H1 (cell line): ENCODE data around the gene HDAC3. TPM values are rescaled to one million over a fixed set of nuclear protein-coding genes. Genes with fewer than 3 reads are reported as not detected.
A peak's percentile ranks its signal among the peaks of the same experiment; 100 is the strongest.

ENCODE experiments used
- CTCF ChIA-PET: fragments of 300-600 bp; sonication (Branson Sonifier 250); formaldehyde crosslinking; loops from one replicate; lab custom pipeline; 2021; ENCODE audit not compliant: partially characterized antibody; lab: Charles Lee
- POLR2A ChIA-PET: fragments of 300-600 bp; sonication (Branson Sonifier 250); formaldehyde crosslinking; loops from one replicate; lab custom pipeline; 2021; ENCODE audit warnings: inconsistent platforms; ENCODE audit not compliant: partially characterized antibody; lab: Charles Lee
- DNase-seq, 2 experiments: peaks; one replicate each; pipeline versions ENCODE4 v3.0.0 to v3.0.0-alpha.2; 2010 to 2022; ENCODE audit warnings: low spot score in 2 of 2, low read depth in 1 of 2, mixed read lengths in 1 of 2
- FAIRE-seq: peaks from 2 replicates; lab custom pipeline; 2011; peaks lifted over from hg19 to GRCh38; lab: Jason Lieb, UNC
- H2AFZ ChIP-seq: 2 replicates; pipeline ENCODE4 v1.8.1; 2012; ENCODE audit warnings: low read length, inconsistent platforms
- H2AK5ac ChIP-seq: 2 replicates; pipeline ENCODE4 v1.6.1; 2013; ENCODE audit warnings: low read depth, low read length
- H2BK120ac ChIP-seq: replicated peaks from 2 replicates; pipeline ENCODE3; 2013; ENCODE audit warnings: low read depth, low read length, inconsistent platforms
- H2BK12ac ChIP-seq: 2 replicates; pipeline ENCODE4 v1.6.1; 2013; ENCODE audit warnings: low read depth, low read length
- H2BK15ac ChIP-seq: 2 replicates; pipeline ENCODE4 v1.6.1; 2013; ENCODE audit warnings: low read length
- H2BK20ac ChIP-seq: 2 replicates; pipeline ENCODE4 v1.6.1; 2013; ENCODE audit warnings: low read length
- H2BK5ac ChIP-seq: 2 replicates; pipeline ENCODE4 v1.6.1; 2013; ENCODE audit warnings: low read depth, low read length
- H3K14ac ChIP-seq: 2 replicates; pipeline ENCODE4 v1.6.1; 2013; ENCODE audit warnings: inconsistent platforms; ENCODE audit not compliant: insufficient read length
- H3K18ac ChIP-seq: 2 replicates; pipeline ENCODE4 v1.6.1; 2013; ENCODE audit warnings: low read length; ENCODE audit errors: extremely low read depth
- H3K23ac ChIP-seq: 2 replicates; pipeline ENCODE4 v1.6.1; 2013; ENCODE audit warnings: inconsistent platforms; ENCODE audit not compliant: insufficient read length
- H3K23me2 ChIP-seq: 2 replicates; pipeline ENCODE4 v1.6.1; 2013; ENCODE audit warnings: low read depth, low read length
- H3K27ac ChIP-seq: 2 replicates; pipeline ENCODE4 v1.6.1; 2011; ENCODE audit warnings: low read depth, low read length, inconsistent platforms
- H3K27me3 ChIP-seq, 4 experiments: replicated peaks in 1 of 4; 1 replicate in 1 of 4; 2 replicates in 3 of 4; pipeline versions ENCODE4 v1.6.1 to v1.8.1; 2011 to 2013; ENCODE audit warnings: low read length in 3 of 4, mild to moderate bottlenecking in 3 of 4, inconsistent platforms in 2 of 4, mixed read lengths in 2 of 4, moderate library complexity in 1 of 4; ENCODE audit not compliant: control insufficient read depth in 3 of 4, insufficient read depth in 3 of 4; ENCODE audit errors: extremely low read depth in 1 of 4
- H3K36me3 ChIP-seq, 4 experiments: 2 replicates each; pipeline versions ENCODE4 v1.6.1 to v1.8.1; 2011 to 2013; ENCODE audit warnings: mild to moderate bottlenecking in 4 of 4, low read length in 3 of 4, moderate library complexity in 2 of 4, control low read depth in 1 of 4, inconsistent platforms in 1 of 4; ENCODE audit not compliant: insufficient read depth in 4 of 4, control insufficient read depth in 2 of 4
- H3K4ac ChIP-seq: replicated peaks from 2 replicates; pipeline ENCODE3; 2013; ENCODE audit warnings: low read length, low read depth, mixed read lengths, inconsistent platforms; ENCODE audit not compliant: insufficient read length
- H3K4me1 ChIP-seq, 4 experiments: replicated peaks in 1 of 4; 1 replicate in 1 of 4; 2 replicates in 3 of 4; pipeline versions ENCODE4 v1.6.1 to v1.8.1; 2011 to 2013; ENCODE audit warnings: low read length in 3 of 4, inconsistent platforms in 2 of 4, mixed read lengths in 1 of 4; ENCODE audit not compliant: insufficient read depth in 4 of 4, control insufficient read depth in 3 of 4
- H3K4me2 ChIP-seq, 2 experiments: 2 replicates each; pipeline versions ENCODE4 v1.6.1 to v1.8.1; 2011 to 2013; ENCODE audit warnings: low read depth in 2 of 2, low read length in 2 of 2, control low read depth in 1 of 2, inconsistent platforms in 1 of 2, mild to moderate bottlenecking in 1 of 2; ENCODE audit not compliant: insufficient read depth in 1 of 2
- H3K4me3 ChIP-seq, 4 experiments: fragments of 200-600, 300-600 bp in 1 of 4; sonication (generic), shearing (Covaris generic), sonication (Bioruptor Twin) in 1 of 4; 2 replicates each; pipeline versions ENCODE4 v1.5.1 to v1.8.1; 2011 to 2016; ENCODE audit warnings: low read length in 4 of 4, low read depth in 3 of 4, control low read depth in 2 of 4, inconsistent platforms in 2 of 4, mild to moderate bottlenecking in 2 of 4, mixed read lengths in 1 of 4, moderate library complexity in 1 of 4; ENCODE audit not compliant: insufficient read depth in 2 of 4; ENCODE audit errors: extremely low read depth in 1 of 4
- H3K56ac ChIP-seq: replicated peaks from 2 replicates; pipeline ENCODE3; 2013; ENCODE audit warnings: low read depth, mild to moderate bottlenecking, mixed read lengths, low read length, inconsistent platforms; ENCODE audit not compliant: insufficient read length
- H3K79me1 ChIP-seq: 2 replicates; pipeline ENCODE4 v1.6.1; 2013; ENCODE audit warnings: low read depth, low read length, control low read depth
- H3K79me2 ChIP-seq, 2 experiments: 2 replicates each; pipeline versions ENCODE4 v1.6.1 to v1.8.1; 2012 to 2013; ENCODE audit warnings: low read length in 2 of 2, mild to moderate bottlenecking in 2 of 2, inconsistent platforms in 1 of 2; ENCODE audit not compliant: insufficient read depth in 2 of 2, control insufficient read depth in 1 of 2
- H3K9ac ChIP-seq, 4 experiments: replicated peaks in 1 of 4; 1 replicate in 1 of 4; 2 replicates in 3 of 4; pipeline versions ENCODE4 v1.6.1 to v1.8.1; 2011 to 2013; ENCODE audit warnings: low read depth in 3 of 4, low read length in 3 of 4, control low read depth in 2 of 4, mild to moderate bottlenecking in 2 of 4, moderate library complexity in 2 of 4, inconsistent platforms in 1 of 4; ENCODE audit errors: extremely low read depth in 1 of 4
- H3K9me3 ChIP-seq, 2 experiments: 2 replicates each; pipeline versions ENCODE4 v1.6.1 to v1.8.1; 2012 to 2013; ENCODE audit warnings: mild to moderate bottlenecking in 2 of 2, moderate library complexity in 2 of 2, control low read depth in 1 of 2, inconsistent platforms in 1 of 2, low read depth in 1 of 2, low read length in 1 of 2, mixed read lengths in 1 of 2; ENCODE audit not compliant: insufficient read depth in 2 of 2
- H4K20me1 ChIP-seq, 2 experiments: replicated peaks in 1 of 2; 2 replicates each; pipeline versions ENCODE3 to v1.8.1; 2011 to 2013; ENCODE audit warnings: inconsistent platforms in 2 of 2, low read length in 2 of 2, mild to moderate bottlenecking in 1 of 2; ENCODE audit not compliant: insufficient read depth in 2 of 2, control insufficient read depth in 1 of 2
- H4K5ac ChIP-seq: 2 replicates; pipeline ENCODE4 v1.6.1; 2013; ENCODE audit warnings: low read length, low read depth, mixed read lengths, inconsistent platforms; ENCODE audit not compliant: insufficient read length
- H4K8ac ChIP-seq: 2 replicates; pipeline ENCODE4 v1.8.0; 2013; ENCODE audit warnings: mild to moderate bottlenecking, moderate library complexity, low read length, inconsistent platforms; ENCODE audit not compliant: insufficient read depth; ENCODE audit errors: extremely low read depth
- H4K91ac ChIP-seq: replicated peaks from 2 replicates; pipeline ENCODE3; 2013; ENCODE audit warnings: low read length, mixed read lengths, inconsistent platforms; ENCODE audit not compliant: insufficient read length
- E2F6 ChIP-seq: IDR thresholded peaks from 2 replicates; pipeline ENCODE4 v1.6.1; 2012; ENCODE audit warnings: inconsistent platforms
- HDAC2 ChIP-seq, 2 experiments: fragments of 300-600 bp in 1 of 2; sonication (generic) in 1 of 2; IDR thresholded peaks; 2 replicates each; pipeline ENCODE4 v1.6.1; 2011 to 2012; ENCODE audit warnings: low read depth in 2 of 2, low read length in 2 of 2, mild to moderate bottlenecking in 2 of 2, moderate library complexity in 2 of 2, borderline replicate concordance in 1 of 2, inconsistent platforms in 1 of 2
- JUND ChIP-seq: IDR thresholded peaks from 2 replicates; pipeline ENCODE4 v1.6.1; 2011; ENCODE audit warnings: mild to moderate bottlenecking, improper control_type of control experiment, low read length
- KDM5A ChIP-seq: fragments of 200-600 bp; IDR thresholded peaks from 2 replicates; pipeline ENCODE4 v1.7.1; 2012; ENCODE audit warnings: mild to moderate bottlenecking, low read length, inconsistent platforms, mixed read lengths
- NANOG ChIP-seq: IDR thresholded peaks from 2 replicates; pipeline ENCODE4 v1.6.1; 2011; ENCODE audit warnings: low read length, low read depth, mild to moderate bottlenecking, inconsistent platforms; ENCODE audit not compliant: insufficient read depth, poor library complexity, severe bottlenecking
- POU5F1 ChIP-seq: IDR thresholded peaks from 2 replicates; pipeline ENCODE4 v1.6.1; 2011; ENCODE audit warnings: low read depth, mild to moderate bottlenecking, low read length, moderate library complexity
- SAP30 ChIP-seq: fragments of 300-600 bp; sonication (generic); IDR thresholded peaks from 2 replicates; pipeline ENCODE4 v1.7.1; 2012; ENCODE audit warnings: low read length, moderate library complexity, mild to moderate bottlenecking, inconsistent platforms; ENCODE audit not compliant: insufficient read depth, insufficient replicate concordance
- SUZ12 ChIP-seq: fragments of 200-600 bp; sonication (generic); IDR thresholded peaks from 2 replicates; pipeline ENCODE4 v1.6.1; 2012; ENCODE audit warnings: mild to moderate bottlenecking, inconsistent platforms, low read length, moderate library complexity, mixed read lengths
- TBP ChIP-seq: IDR thresholded peaks from 2 replicates; pipeline ENCODE4 v1.6.1; 2011; ENCODE audit warnings: low read depth, low read length, improper control_type of control experiment
- TCF12 ChIP-seq: IDR thresholded peaks from 2 replicates; pipeline ENCODE4 v1.6.1; 2011; ENCODE audit warnings: low read depth, mild to moderate bottlenecking, low read length
- TEAD4 ChIP-seq: IDR thresholded peaks from 2 replicates; pipeline ENCODE4 v1.6.1; 2012; ENCODE audit warnings: low read depth, low read length, inconsistent platforms, mixed read lengths
- WGBS, 2 experiments: shearing (Covaris generic) in 1 of 2; methylation state at CpG; one replicate each; pipeline versions ENCODE4 v1.1.6 to v1.1.7; 2013 to 2015; ENCODE audit warnings: low lambda C conversion rate in 2 of 2, mixed read lengths in 2 of 2, inconsistent platforms in 1 of 2, low coverage in 1 of 2, missing lambda C conversion rate in 1 of 2; ENCODE audit not compliant: insufficient replicate concordance in 2 of 2, insufficient coverage in 1 of 2, insufficient read length in 1 of 2; ENCODE audit errors: extremely low coverage in 1 of 2, missing lambda C conversion rate in 1 of 2; 5-methylcytosine and 5-hydroxymethylcytosine counted together
- polyA plus RNA-seq, 7 experiments: library from polyadenylated mRNA; depleted of rRNA in 3 of 7; stranded (reverse) in 5 of 7; unstranded in 2 of 7; fragments of >200 nt in 5 of 7; fragments of 200-250 nt in 2 of 7; gene quantifications; 1 replicate in 5 of 7; 2 replicates in 1 of 7; 4 replicates in 1 of 7; pipeline versions ENCODE4 v1.2.1 to v1.2.3, GENCODE V29; 2011 to 2013; ENCODE audit warnings: missing spikeins in 2 of 7, mixed read lengths in 2 of 7
- total RNA-seq: library from RNA; stranded (reverse); fragmentation: NEBNext Ultra II Directional; extraction: Animal tissue kit (Norgen Biotek cat#: 25700); gene quantifications from 2 replicates; pipeline ENCODE4 v1.2.1, GENCODE V29; 2021

HDAC3 gene
- total and polyA plus RNA-seq, 2 of the 8 experiments (the other 6 are each of a cell fraction or from before 2014, with no cell fraction given): 99.0 to 120 TPM

GRCh38 chr5:141674747-141675146 lies 38.1 kb upstream of the HDAC3 start:
- Histone ChIP-seq H3K4me3 (peak overlapping the region in 1 of 4 experiments; percentile 5; a peak in 3 of 8 replicates), H3K79me2 (peaks cover 0 to 4% of the 10 kb centered on the region in 2 experiments; a peak in 1 of 4 replicates), H4K20me1 (peaks cover 0 to 6% of the 10 kb centered on the region in 2 experiments), H3K23ac (no peak overlapping the region), H3K9ac (no peak overlapping the region; a peak in 1 of 7 replicates), H2AFZ (no peak overlapping the region), H3K18ac (peak overlapping the region; percentile 88), H3K23me2 (peaks cover 1% of the 10 kb centered on the region; the same call in 1 of the 2 replicates), H3K36me3 (peaks cover 4 to 19% (median 15%) of the 10 kb centered on the region in 4 experiments; a peak in 7 of 8 replicates), H2BK5ac (peak overlapping the region; percentile 93; the same call in 1 of the 2 replicates), H2BK12ac (peak overlapping the region; percentile 77; the same call in 1 of the 2 replicates), H3K27ac (no peak overlapping the region), H4K8ac (no peak overlapping the region), H3K4me2 (peak overlapping the region; percentile 37 to 39; a peak in 3 of 4 replicates), H2AK5ac (peak overlapping the region; percentile 85; the same call in 1 of the 2 replicates), H3K4ac (peak overlapping the region; percentile 57), H4K5ac (peak overlapping the region; percentile 39), H3K56ac (no peak overlapping the region), H3K27me3 (no peaks in the 10 kb centered on the region), H2BK120ac (peak overlapping the region; percentile 88), H2BK20ac (peak overlapping the region; percentile 72; the same call in 1 of the 2 replicates), H3K9me3 (no peaks in the 10 kb centered on the region), H3K14ac (no peak overlapping the region), H3K79me1 (no peaks in the 10 kb centered on the region), H4K91ac (peak overlapping the region; percentile 85), H2BK15ac (0 out of 2 replicates have a peak overlapping the region, but pooled peaks have one; percentile 46), H3K4me1 (peaks cover 2 to 14% (median 8%) of the 10 kb centered on the region in 4 experiments; a peak in 6 of 7 replicates)
- 28% methylated on average over 5 of the region's 5 CpGs; no CpG with 5 or more reads in 1 of the 2 experiments for WGBS, 2 experiments
- FAIRE-seq (peak; percentile 99), DNase-seq (peak in 1 of 2 experiments; percentile 77)
- CTCF ChIA-PET: interaction anchor here (7.3 to 11.0 kb wide), 2 partner anchors 7 to 19 kb away, joined by 59 to 137 read pairs; no protein-coding TSS in a partner anchor
- POLR2A ChIA-PET: interaction anchor here (0.7 to 1.2 kb wide), 2 partner anchors 37 to 137 kb away, joined by 3 to 4 read pairs; no protein-coding TSS in a partner anchor
- TF ChIP-seq KDM5A (no peak), TCF12 (peak; percentile 85; the same call in 1 of the 2 replicates), TBP (no peak), POU5F1 (peak; percentile 62; the same call in 1 of the 2 replicates), SUZ12 (no peak), E2F6 (0 out of 2 replicates have a peak, but pooled peaks have one; percentile 35), JUND (0 out of 2 replicates have a peak, but pooled peaks have one; percentile 40), NANOG (peak; percentile 93), HDAC2 (IDR thresholded peaks at IDR 0.05; ENCODE audit: borderline replicate concordance in 1 of 2, low read depth in 2 of 2, low read length in 2 of 2) (0 out of 4 replicates have a peak, but pooled peaks of 1 of the 2 experiments have one; percentile 72), TEAD4 (peak; percentile 62), SAP30 (no peak)
